K562 (cell line): Measurements from ENCODE around the gene HSPB1. TPM values are rescaled to one million over a fixed set of nuclear protein-coding genes. Genes with fewer than 3 reads are reported as not detected.
A peak's percentile ranks its signal among the peaks of the same experiment; 100 is the strongest.

Source experiments
- CREM ChIP-seq: IDR thresholded peaks from 2 replicates; pipeline ENCODE4 v1.6.1; 2014; ENCODE audit warnings: antibody characterized with exemption, low read depth
- FOXK1 ChIP-seq: sonication (generic); formaldehyde crosslinking; IDR thresholded peaks from 2 replicates; pipeline ENCODE4 v1.8.0; 2022; ENCODE audit warnings: missing genetic modification reagents, mild to moderate bottlenecking, borderline replicate concordance
- HNRNPL ChIP-seq: fragments of 200-400 bp; formaldehyde crosslinking; IDR thresholded peaks from 2 replicates; pipeline ENCODE4 v1.6.1; 2017; ENCODE audit warnings: low read depth, mild to moderate bottlenecking, low read length
- HOXB6 ChIP-seq: fragments of 250-450 bp; sonication (Bioruptor Pico); IDR thresholded peaks from 2 replicates; pipeline ENCODE4 v1.5.1; 2022; ENCODE audit warnings: mild to moderate bottlenecking, borderline replicate concordance
- KHSRP ChIP-seq: fragments of 450-650 bp; IDR thresholded peaks from 2 replicates; pipeline ENCODE4 v1.6.1; 2017
- MYC ChIP-seq, 2 experiments: fragments of 250-450 bp in 1 of 2; sonication (Bioruptor Pico) in 1 of 2; IDR thresholded peaks; 2 replicates each; pipeline versions ENCODE4 v1.5.1 to v1.6.1; 2012 to 2021; ENCODE audit warnings: low read depth in 2 of 2, borderline replicate concordance in 1 of 2, improper control_type of control experiment in 1 of 2, low read length in 1 of 2, mild to moderate bottlenecking in 1 of 2, moderate library complexity in 1 of 2
- NCOA4 ChIP-seq: fragments of 450-650 bp; IDR thresholded peaks from 2 replicates; pipeline ENCODE4 v1.6.1; 2018; ENCODE audit warnings: mild to moderate bottlenecking; ENCODE audit not compliant: partially characterized antibody
- NFIC ChIP-seq: fragments of 450-650 bp; IDR thresholded peaks from 2 replicates; pipeline ENCODE4 v1.6.1; 2017; ENCODE audit warnings: mild to moderate bottlenecking, inconsistent platforms
- NFRKB ChIP-seq: fragments of 450-650 bp; IDR thresholded peaks from 2 replicates; pipeline ENCODE4 v1.6.1; 2016; ENCODE audit warnings: low read depth
- NR1H2 ChIP-seq: sonication (generic); formaldehyde crosslinking; IDR thresholded peaks from 2 replicates; pipeline ENCODE4 v1.4.0; 2020; ENCODE audit warnings: mild to moderate bottlenecking, missing genetic modification reagents
- PHTF2 ChIP-seq: fragments of 250-450 bp; sonication (Bioruptor Pico); IDR thresholded peaks from 2 replicates; pipeline ENCODE4 v1.5.0; 2021; ENCODE audit warnings: mild to moderate bottlenecking
- PKNOX1 ChIP-seq: fragments of 450-650 bp; IDR thresholded peaks from 2 replicates; pipeline ENCODE4 v1.6.1; 2016
- PREB ChIP-seq: sonication (generic); formaldehyde crosslinking; IDR thresholded peaks from 2 replicates; pipeline ENCODE4 v1.8.1; 2023; ENCODE audit warnings: mild to moderate bottlenecking, missing genetic modification reagents
- SMAD4 ChIP-seq: fragments of 250-450 bp; sonication (Bioruptor Pico); conservative IDR thresholded peaks from 2 replicates; pipeline ENCODE4 v1.8.0; 2021; ENCODE audit warnings: inconsistent platforms, mild to moderate bottlenecking, moderate library complexity
- SNIP1 ChIP-seq: fragments of 450-650 bp; IDR thresholded peaks from 2 replicates; pipeline ENCODE4 v1.7.1; 2017; ENCODE audit warnings: low read depth, mild to moderate bottlenecking
- SRSF1 ChIP-seq: fragments of 200-400 bp; formaldehyde crosslinking; IDR thresholded peaks from 2 replicates; pipeline ENCODE4 v1.6.1; 2017; ENCODE audit warnings: mild to moderate bottlenecking, low read depth, low read length, moderate library complexity
- SRSF9 ChIP-seq: fragments of 200-400 bp; formaldehyde crosslinking; IDR thresholded peaks from 2 replicates; pipeline ENCODE4 v1.6.1; 2017; ENCODE audit warnings: low read depth, low read length, borderline replicate concordance
- STAT6 ChIP-seq: sonication (generic); formaldehyde crosslinking; IDR thresholded peaks from 2 replicates; pipeline ENCODE4 v1.8.1; 2023; ENCODE audit warnings: mild to moderate bottlenecking, missing genetic modification reagents
- ZNF12 ChIP-seq: sonication (generic); formaldehyde crosslinking; IDR thresholded peaks from 2 replicates; pipeline ENCODE4 v1.4.0; 2020; ENCODE audit warnings: mild to moderate bottlenecking, missing genetic modification reagents
- ZNF212 ChIP-seq: fragments of 450-650 bp; formaldehyde crosslinking; IDR thresholded peaks from 2 replicates; pipeline ENCODE4 v1.4.0; 2020; ENCODE audit warnings: mild to moderate bottlenecking
- ZNF24 ChIP-seq: fragments of 450-650 bp; IDR thresholded peaks from 2 replicates; pipeline ENCODE4 v1.6.1; 2016
- ZNF280B ChIP-seq: fragments of 250-450 bp; sonication (Bioruptor Pico); IDR thresholded peaks from 2 replicates; pipeline ENCODE4 v1.5.1; 2021; ENCODE audit warnings: mild to moderate bottlenecking
- ZNF431 ChIP-seq: sonication (generic); formaldehyde crosslinking; IDR thresholded peaks from 2 replicates; pipeline ENCODE4 v1.8.0; 2022; ENCODE audit warnings: mild to moderate bottlenecking, missing genetic modification reagents
- polyA plus RNA-seq, 8 experiments: library from polyadenylated mRNA; depleted of rRNA in 4 of 8; stranded (reverse) in 5 of 8; unstranded in 3 of 8; fragments of >200 nt; fragmentation: Nextera tagmentation in 2 of 8; fragmentation: Illumina TruSeq in 1 of 8; extraction: Ambion mirVana in 2 of 8; extraction: Trizol in 1 of 8; gene quantifications; 2 replicates each; pipeline versions ENCODE4 v1.2.1 to v1.2.3, GENCODE V29; 2011 to 2014; ENCODE audit warnings: inconsistent platforms in 1 of 8, missing spikeins in 1 of 8
- total RNA-seq, 7 experiments: library from RNA; depleted of rRNA in 6 of 7; stranded (reverse); fragments of >200 nt in 6 of 7; fragmentation: Illumina TruSeq in 2 of 7; extraction: Trizol in 2 of 7; gene quantifications; 2 replicates each; pipeline versions ENCODE4 v1.2.1 to v1.2.3, GENCODE V29; 2011 to 2021; ENCODE audit warnings: low replicate concordance in 1 of 7

Gene HSPB1
- total and polyA plus RNA-seq, 9 of the 15 experiments (the other 6 are each of a cell fraction or from before 2014, with no cell fraction given), result 27.1 to 522 (median 138) TPM

- TF ChIP-seq MYC (IDR thresholded peaks at IDR 0.05; ENCODE audit: low read depth, low read length) (no peak), MYC (CRISPR knock-in tag; IDR thresholded peaks at IDR 0.05; ENCODE audit: borderline replicate concordance, low read depth) (no peak), HOXB6 (CRISPR knock-in tag) (no peak), NFRKB (no peak), ZNF12 (CRISPR knock-in tag) (no peak), CREM (peak; percentile 20), ZNF212 (no peak), ZNF431 (CRISPR knock-in tag) (no peak), NR1H2 (no peak), SRSF9 (no peak), STAT6 (CRISPR knock-in tag) (no peak), SMAD4 (CRISPR knock-in tag) (no peak), ZNF280B (no peak), FOXK1 (no peak), ZNF24 (no peak), NFIC (peak; percentile 89), NCOA4 (no peak), HNRNPL (no peak), PREB (CRISPR knock-in tag) (no peak), SNIP1 (no peak), PHTF2 (no peak), SRSF1 (no peak), PKNOX1 (peak; percentile 38; the same call in 1 of the 2 replicates), KHSRP (no peak)
Measured at GRCh38 chr7:76317782-76318487, 15.5 kb downstream of the HSPB1 start (continued).
